H1 (cell line): ENCODE results near the gene DNAAF3. TPM values are rescaled to one million over a fixed set of nuclear protein-coding genes. Genes with fewer than 3 reads are reported as not detected.
A peak's percentile ranks its signal among the peaks of the same experiment; 100 is the strongest.

Experiments used
- CTCF ChIA-PET: fragments of 300-600 bp; sonication (Branson Sonifier 250); formaldehyde crosslinking; loops from one replicate; lab custom pipeline; 2021; ENCODE audit not compliant: partially characterized antibody; lab: Charles Lee
- POLR2A ChIA-PET: fragments of 300-600 bp; sonication (Branson Sonifier 250); formaldehyde crosslinking; loops from one replicate; lab custom pipeline; 2021; ENCODE audit warnings: inconsistent platforms; ENCODE audit not compliant: partially characterized antibody; lab: Charles Lee
- DNase-seq, 2 experiments: peaks; one replicate each; pipeline versions ENCODE4 v3.0.0 to v3.0.0-alpha.2; 2010 to 2022; ENCODE audit warnings: low spot score in 2 of 2, low read depth in 1 of 2, mixed read lengths in 1 of 2
- FAIRE-seq: peaks from 2 replicates; lab custom pipeline; 2011; peaks lifted over from hg19 to GRCh38; lab: Jason Lieb, UNC
- H2AFZ ChIP-seq: 2 replicates; pipeline ENCODE4 v1.8.1; 2012; ENCODE audit warnings: low read length, inconsistent platforms
- H2AK5ac ChIP-seq: 2 replicates; pipeline ENCODE4 v1.6.1; 2013; ENCODE audit warnings: low read depth, low read length
- H2BK120ac ChIP-seq: replicated peaks from 2 replicates; pipeline ENCODE3; 2013; ENCODE audit warnings: low read depth, low read length, inconsistent platforms
- H2BK12ac ChIP-seq: 2 replicates; pipeline ENCODE4 v1.6.1; 2013; ENCODE audit warnings: low read depth, low read length
- H2BK15ac ChIP-seq: 2 replicates; pipeline ENCODE4 v1.6.1; 2013; ENCODE audit warnings: low read length
- H2BK20ac ChIP-seq: 2 replicates; pipeline ENCODE4 v1.6.1; 2013; ENCODE audit warnings: low read length
- H2BK5ac ChIP-seq: 2 replicates; pipeline ENCODE4 v1.6.1; 2013; ENCODE audit warnings: low read depth, low read length
- H3K14ac ChIP-seq: 2 replicates; pipeline ENCODE4 v1.6.1; 2013; ENCODE audit warnings: inconsistent platforms; ENCODE audit not compliant: insufficient read length
- H3K18ac ChIP-seq: 2 replicates; pipeline ENCODE4 v1.6.1; 2013; ENCODE audit warnings: low read length; ENCODE audit errors: extremely low read depth
- H3K23ac ChIP-seq: 2 replicates; pipeline ENCODE4 v1.6.1; 2013; ENCODE audit warnings: inconsistent platforms; ENCODE audit not compliant: insufficient read length
- H3K23me2 ChIP-seq: 2 replicates; pipeline ENCODE4 v1.6.1; 2013; ENCODE audit warnings: low read depth, low read length
- H3K27ac ChIP-seq: 2 replicates; pipeline ENCODE4 v1.6.1; 2011; ENCODE audit warnings: low read depth, low read length, inconsistent platforms
- H3K27me3 ChIP-seq, 4 experiments: replicated peaks in 1 of 4; 1 replicate in 1 of 4; 2 replicates in 3 of 4; pipeline versions ENCODE4 v1.6.1 to v1.8.1; 2011 to 2013; ENCODE audit warnings: low read length in 3 of 4, mild to moderate bottlenecking in 3 of 4, inconsistent platforms in 2 of 4, mixed read lengths in 2 of 4, moderate library complexity in 1 of 4; ENCODE audit not compliant: control insufficient read depth in 3 of 4, insufficient read depth in 3 of 4; ENCODE audit errors: extremely low read depth in 1 of 4
- H3K36me3 ChIP-seq, 4 experiments: 2 replicates each; pipeline versions ENCODE4 v1.6.1 to v1.8.1; 2011 to 2013; ENCODE audit warnings: mild to moderate bottlenecking in 4 of 4, low read length in 3 of 4, moderate library complexity in 2 of 4, control low read depth in 1 of 4, inconsistent platforms in 1 of 4; ENCODE audit not compliant: insufficient read depth in 4 of 4, control insufficient read depth in 2 of 4
- H3K4ac ChIP-seq: replicated peaks from 2 replicates; pipeline ENCODE3; 2013; ENCODE audit warnings: low read length, low read depth, mixed read lengths, inconsistent platforms; ENCODE audit not compliant: insufficient read length
- H3K4me1 ChIP-seq, 4 experiments: replicated peaks in 1 of 4; 1 replicate in 1 of 4; 2 replicates in 3 of 4; pipeline versions ENCODE4 v1.6.1 to v1.8.1; 2011 to 2013; ENCODE audit warnings: low read length in 3 of 4, inconsistent platforms in 2 of 4, mixed read lengths in 1 of 4; ENCODE audit not compliant: insufficient read depth in 4 of 4, control insufficient read depth in 3 of 4
- H3K4me2 ChIP-seq, 2 experiments: 2 replicates each; pipeline versions ENCODE4 v1.6.1 to v1.8.1; 2011 to 2013; ENCODE audit warnings: low read depth in 2 of 2, low read length in 2 of 2, control low read depth in 1 of 2, inconsistent platforms in 1 of 2, mild to moderate bottlenecking in 1 of 2; ENCODE audit not compliant: insufficient read depth in 1 of 2
- H3K4me3 ChIP-seq, 4 experiments: fragments of 200-600, 300-600 bp in 1 of 4; sonication (generic), shearing (Covaris generic), sonication (Bioruptor Twin) in 1 of 4; 2 replicates each; pipeline versions ENCODE4 v1.5.1 to v1.8.1; 2011 to 2016; ENCODE audit warnings: low read length in 4 of 4, low read depth in 3 of 4, control low read depth in 2 of 4, inconsistent platforms in 2 of 4, mild to moderate bottlenecking in 2 of 4, mixed read lengths in 1 of 4, moderate library complexity in 1 of 4; ENCODE audit not compliant: insufficient read depth in 2 of 4; ENCODE audit errors: extremely low read depth in 1 of 4
- H3K56ac ChIP-seq: replicated peaks from 2 replicates; pipeline ENCODE3; 2013; ENCODE audit warnings: low read depth, mild to moderate bottlenecking, mixed read lengths, low read length, inconsistent platforms; ENCODE audit not compliant: insufficient read length
- H3K79me1 ChIP-seq: 2 replicates; pipeline ENCODE4 v1.6.1; 2013; ENCODE audit warnings: low read depth, low read length, control low read depth
- H3K79me2 ChIP-seq, 2 experiments: 2 replicates each; pipeline versions ENCODE4 v1.6.1 to v1.8.1; 2012 to 2013; ENCODE audit warnings: low read length in 2 of 2, mild to moderate bottlenecking in 2 of 2, inconsistent platforms in 1 of 2; ENCODE audit not compliant: insufficient read depth in 2 of 2, control insufficient read depth in 1 of 2
- H3K9ac ChIP-seq, 4 experiments: replicated peaks in 1 of 4; 1 replicate in 1 of 4; 2 replicates in 3 of 4; pipeline versions ENCODE4 v1.6.1 to v1.8.1; 2011 to 2013; ENCODE audit warnings: low read depth in 3 of 4, low read length in 3 of 4, control low read depth in 2 of 4, mild to moderate bottlenecking in 2 of 4, moderate library complexity in 2 of 4, inconsistent platforms in 1 of 4; ENCODE audit errors: extremely low read depth in 1 of 4
- H3K9me3 ChIP-seq, 2 experiments: 2 replicates each; pipeline versions ENCODE4 v1.6.1 to v1.8.1; 2012 to 2013; ENCODE audit warnings: mild to moderate bottlenecking in 2 of 2, moderate library complexity in 2 of 2, control low read depth in 1 of 2, inconsistent platforms in 1 of 2, low read depth in 1 of 2, low read length in 1 of 2, mixed read lengths in 1 of 2; ENCODE audit not compliant: insufficient read depth in 2 of 2
- H4K20me1 ChIP-seq, 2 experiments: replicated peaks in 1 of 2; 2 replicates each; pipeline versions ENCODE3 to v1.8.1; 2011 to 2013; ENCODE audit warnings: inconsistent platforms in 2 of 2, low read length in 2 of 2, mild to moderate bottlenecking in 1 of 2; ENCODE audit not compliant: insufficient read depth in 2 of 2, control insufficient read depth in 1 of 2
- H4K5ac ChIP-seq: 2 replicates; pipeline ENCODE4 v1.6.1; 2013; ENCODE audit warnings: low read length, low read depth, mixed read lengths, inconsistent platforms; ENCODE audit not compliant: insufficient read length
- H4K8ac ChIP-seq: 2 replicates; pipeline ENCODE4 v1.8.0; 2013; ENCODE audit warnings: mild to moderate bottlenecking, moderate library complexity, low read length, inconsistent platforms; ENCODE audit not compliant: insufficient read depth; ENCODE audit errors: extremely low read depth
- H4K91ac ChIP-seq: replicated peaks from 2 replicates; pipeline ENCODE3; 2013; ENCODE audit warnings: low read length, mixed read lengths, inconsistent platforms; ENCODE audit not compliant: insufficient read length
- ASH2L ChIP-seq: fragments of 200-600, 300-600 bp; sonication (generic); IDR thresholded peaks from one replicate; pipeline ENCODE4 v1.7.1; 2017; ENCODE audit warnings: low read length
- CREB1 ChIP-seq: IDR thresholded peaks from 2 replicates; pipeline ENCODE4 v1.6.1; 2012; ENCODE audit warnings: inconsistent platforms
- EP300 ChIP-seq, 2 experiments: IDR thresholded peaks; 1 replicate in 1 of 2; 2 replicates in 1 of 2; pipeline ENCODE4 v1.6.1; 2011 to 2012; ENCODE audit warnings: low read depth in 2 of 2, low read length in 2 of 2, mild to moderate bottlenecking in 2 of 2, borderline replicate concordance in 1 of 2, inconsistent platforms in 1 of 2, moderate library complexity in 1 of 2
- EZH2 ChIP-seq: fragments of 200-600 bp; sonication (generic); IDR thresholded peaks from 2 replicates; pipeline ENCODE4 v1.7.1; 2012; ENCODE audit warnings: low read depth, mild to moderate bottlenecking, moderate library complexity, low read length, inconsistent platforms; ENCODE audit not compliant: severe bottlenecking
- GTF2F1 ChIP-seq: IDR thresholded peaks from 2 replicates; pipeline ENCODE4 v1.6.1; 2012; ENCODE audit warnings: low read depth, low read length, improper control_type of control experiment, borderline replicate concordance
- MAFK ChIP-seq: IDR thresholded peaks from 2 replicates; pipeline ENCODE4 v1.6.1; 2012; ENCODE audit warnings: low read depth, mild to moderate bottlenecking, improper control_type of control experiment, low read length
- SIX5 ChIP-seq: IDR thresholded peaks from 2 replicates; pipeline ENCODE4 v1.6.1; 2011; ENCODE audit warnings: mild to moderate bottlenecking, low read depth, low read length
- SP1 ChIP-seq: IDR thresholded peaks from 2 replicates; pipeline ENCODE4 v1.6.1; 2011; ENCODE audit warnings: low read depth, low read length
- SRF ChIP-seq: IDR thresholded peaks from 2 replicates; pipeline ENCODE4 v1.6.1; 2011; ENCODE audit warnings: mild to moderate bottlenecking, low read depth, low read length, moderate library complexity
- SUZ12 ChIP-seq: fragments of 200-600 bp; sonication (generic); IDR thresholded peaks from 2 replicates; pipeline ENCODE4 v1.6.1; 2012; ENCODE audit warnings: mild to moderate bottlenecking, inconsistent platforms, low read length, moderate library complexity, mixed read lengths
- TBP ChIP-seq: IDR thresholded peaks from 2 replicates; pipeline ENCODE4 v1.6.1; 2011; ENCODE audit warnings: low read depth, low read length, improper control_type of control experiment
- TCF12 ChIP-seq: IDR thresholded peaks from 2 replicates; pipeline ENCODE4 v1.6.1; 2011; ENCODE audit warnings: low read depth, mild to moderate bottlenecking, low read length
- WGBS, 2 experiments: shearing (Covaris generic) in 1 of 2; methylation state at CpG; one replicate each; pipeline versions ENCODE4 v1.1.6 to v1.1.7; 2013 to 2015; ENCODE audit warnings: low lambda C conversion rate in 2 of 2, mixed read lengths in 2 of 2, inconsistent platforms in 1 of 2, low coverage in 1 of 2, missing lambda C conversion rate in 1 of 2; ENCODE audit not compliant: insufficient replicate concordance in 2 of 2, insufficient coverage in 1 of 2, insufficient read length in 1 of 2; ENCODE audit errors: extremely low coverage in 1 of 2, missing lambda C conversion rate in 1 of 2; 5-methylcytosine and 5-hydroxymethylcytosine counted together
- polyA plus RNA-seq, 7 experiments: library from polyadenylated mRNA; depleted of rRNA in 3 of 7; stranded (reverse) in 5 of 7; unstranded in 2 of 7; fragments of >200 nt in 5 of 7; fragments of 200-250 nt in 2 of 7; gene quantifications; 1 replicate in 5 of 7; 2 replicates in 1 of 7; 4 replicates in 1 of 7; pipeline versions ENCODE4 v1.2.1 to v1.2.3, GENCODE V29; 2011 to 2013; ENCODE audit warnings: missing spikeins in 2 of 7, mixed read lengths in 2 of 7
- total RNA-seq: library from RNA; stranded (reverse); fragmentation: NEBNext Ultra II Directional; extraction: Animal tissue kit (Norgen Biotek cat#: 25700); gene quantifications from 2 replicates; pipeline ENCODE4 v1.2.1, GENCODE V29; 2021
- TF ChIP-seq, protein P1 (sequence below): IDR thresholded peaks from 2 replicates; pipeline ENCODE4 v1.6.1; 2012; ENCODE audit warnings: inconsistent platforms

The DNAAF3 gene
- total and polyA plus RNA-seq, 2 of the 8 experiments (the other 6 are each of a cell fraction or from before 2014, with no cell fraction given): 5.4 to 8.0 TPM

DNA sequence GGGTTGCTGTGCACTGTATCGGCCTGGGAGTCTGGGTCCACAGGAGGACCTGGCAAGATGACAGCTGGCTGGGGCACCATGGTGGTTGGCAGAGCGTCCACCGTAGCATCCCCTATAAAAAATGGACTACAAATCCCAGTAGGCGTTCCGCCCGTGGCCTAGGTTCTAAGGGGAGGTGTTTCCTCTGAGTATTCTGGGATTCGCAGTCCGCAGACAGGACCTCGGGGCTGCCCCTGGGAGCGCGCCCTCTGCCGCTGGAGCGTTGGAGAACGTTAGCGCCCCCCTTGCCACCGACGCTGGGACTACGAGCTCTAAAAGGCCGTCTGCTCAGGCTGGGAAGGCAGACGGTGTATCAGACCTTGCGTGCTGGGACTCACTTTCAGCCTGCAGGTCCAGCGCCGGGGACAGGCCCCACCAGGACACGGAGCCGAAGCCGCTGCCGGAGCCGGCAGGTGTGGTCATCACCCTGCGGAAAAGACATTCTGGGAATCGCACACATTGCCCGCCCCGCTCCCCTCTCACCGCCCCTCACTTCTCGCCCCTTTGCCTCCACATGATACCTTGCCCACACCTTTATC lies 372 bp downstream of the DNAAF3 start:
- no peak overlapping the region for H3K27ac ChIP-seq
- peak overlapping the region; percentile 29 to 66 (median 54); a peak in 7 of 8 replicates for H3K4me3 ChIP-seq
- no peak overlapping the region for H3K56ac ChIP-seq
- no peak overlapping the region; the same call in 1 of the 2 replicates for H2BK5ac ChIP-seq
- no peaks in the 10 kb centered on the region for H3K79me2 ChIP-seq
- peaks cover 2 to 5% (median 4%) of the 10 kb centered on the region in 4 experiments; a peak in 5 of 7 replicates for H3K4me1 ChIP-seq
- H3K14ac ChIP-seq: no peak overlapping the region
- peak in 1 of 2 experiments; percentile 91 for DNase-seq
- peaks cover 4% of the 10 kb centered on the region; the same call in 1 of the 2 replicates for H3K23me2 ChIP-seq
- H2BK12ac ChIP-seq: no peak overlapping the region
- H2AFZ ChIP-seq: no peak overlapping the region
- ChIA-PET CTCF (interaction anchor here (0.6 to 3.4 kb wide), 34 partner anchors 8 to 287 kb away, joined by 3 to 55 read pairs (median 4); partner anchors contain the start of genes SYT5 and TNNI3), POLR2A (interaction anchor here (0.6 to 2.4 kb wide), 11 partner anchors 9 to 241 kb away, joined by 3 to 9 read pairs (median 6); partner anchors contain the start of genes TNNT1 and UBE2S)
- H2BK15ac ChIP-seq: no peak overlapping the region
- H3K9ac ChIP-seq: no peak overlapping the region
- no peak overlapping the region for H2BK120ac ChIP-seq
- H3K9me3 ChIP-seq: no peaks in the 10 kb centered on the region
- peaks cover 0 to 1% of the 10 kb centered on the region in 2 experiments for H4K20me1 ChIP-seq
- no peak overlapping the region for H4K5ac ChIP-seq
- peak; percentile 90 for FAIRE-seq
- H3K18ac ChIP-seq: no peak overlapping the region
- H2BK20ac ChIP-seq: no peak overlapping the region
- H3K23ac ChIP-seq: no peak overlapping the region
- 2% methylated on average over 32 of the region's 34 CpGs; no CpG with 5 or more reads in 1 of the 2 experiments for WGBS, 2 experiments
- no peaks in the 10 kb centered on the region for H3K79me1 ChIP-seq
- H3K27me3 ChIP-seq: peaks cover 5 to 31% (median 15%) of the 10 kb centered on the region in 4 experiments; a peak in 6 of 7 replicates
- no peaks in the 10 kb centered on the region for H3K36me3 ChIP-seq
- H4K91ac ChIP-seq: no peak overlapping the region
- no peak overlapping the region for H4K8ac ChIP-seq
- peak overlapping the region; percentile 91 to 96 for H3K4me2 ChIP-seq
- no peak overlapping the region for H3K4ac ChIP-seq
- H2AK5ac ChIP-seq: no peak overlapping the region
- TF ChIP-seq EZH2 (no peak), EP300 (IDR thresholded peaks at IDR 0.05; ENCODE audit: borderline replicate concordance in 1 of 2, low read depth in 2 of 2, low read length in 2 of 2) (no peak), SIX5 (peak; percentile 96), SRF (no peak), SP1 (peak; percentile 56; the same call in 1 of the 2 replicates), MAFK (no peak), CREB1 (peak; percentile 66; the same call in 1 of the 2 replicates), GTF2F1 (no peak), TCF12 (0 out of 2 replicates have a peak, but pooled peaks have one; percentile 15), TBP (no peak), ASH2L (no peak), SUZ12 (no peak)
- TF ChIP-seq, protein P1, sequence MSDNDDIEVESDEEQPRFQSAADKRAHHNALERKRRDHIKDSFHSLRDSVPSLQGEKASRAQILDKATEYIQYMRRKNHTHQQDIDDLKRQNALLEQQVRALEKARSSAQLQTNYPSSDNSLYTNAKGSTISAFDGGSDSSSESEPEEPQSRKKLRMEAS: no peak
